K562 (cell line): ENCODE results near the gene PTCRA. TPM values are rescaled to one million over a fixed set of nuclear protein-coding genes. Genes with fewer than 3 reads are reported as not detected.
A peak's percentile ranks its signal among the peaks of the same experiment; 100 is the strongest.

Source experiments
- BRF1 ChIP-seq: IDR thresholded peaks from 3 replicates; pipeline ENCODE4 v1.6.1; 2011; ENCODE audit warnings: borderline replicate concordance, mild to moderate bottlenecking; ENCODE audit not compliant: insufficient read length; ENCODE audit errors: extremely low read depth
- CEBPB ChIP-seq: fragments of 450-650 bp; IDR thresholded peaks from 2 replicates; pipeline ENCODE4 v1.6.1; 2016; ENCODE audit warnings: missing genetic modification characterization, missing compliant biosample characterization
- CREB1 ChIP-seq, 2 experiments: sonication (generic) in 1 of 2; formaldehyde crosslinking in 1 of 2; IDR thresholded peaks; 2 replicates each; pipeline versions ENCODE4 v1.6.1 to v1.8.0; 2012 to 2022; ENCODE audit warnings: inconsistent platforms in 1 of 2, mild to moderate bottlenecking in 1 of 2, missing genetic modification reagents in 1 of 2, moderate library complexity in 1 of 2
- GATA2 ChIP-seq: sonication (generic); formaldehyde crosslinking; IDR thresholded peaks from 2 replicates; pipeline ENCODE4 v1.4.0; 2020; ENCODE audit warnings: mild to moderate bottlenecking, missing genetic modification reagents
- GTF2E2 ChIP-seq: fragments of 200-800 bp; sonication (Bioruptor generic); IDR thresholded peaks from 2 replicates; pipeline ENCODE4 v1.6.1; 2016; ENCODE audit warnings: missing genetic modification characterization, missing compliant biosample characterization
- MCM2 ChIP-seq: fragments of 450-650 bp; IDR thresholded peaks from 2 replicates; pipeline ENCODE4 v1.6.1; 2017; ENCODE audit warnings: low read depth, mild to moderate bottlenecking
- SIX5 ChIP-seq, 2 experiments: IDR thresholded peaks; 2 replicates each; pipeline ENCODE4 v1.6.1; 2011; ENCODE audit warnings: low read length in 2 of 2, borderline replicate concordance in 1 of 2, low read depth in 1 of 2, mild to moderate bottlenecking in 1 of 2, moderate library complexity in 1 of 2; ENCODE audit not compliant: insufficient read depth in 1 of 2
- STAT5B ChIP-seq: fragments of 250-450 bp; sonication (Bioruptor Pico); IDR thresholded peaks from 2 replicates; pipeline ENCODE4 v1.8.0; 2021; ENCODE audit warnings: mild to moderate bottlenecking, inconsistent platforms
- TAL1 ChIP-seq: fragments of 450-650 bp; IDR thresholded peaks from 2 replicates; pipeline ENCODE4 v1.6.1; 2016; ENCODE audit warnings: mild to moderate bottlenecking
- ZBTB34 ChIP-seq: fragments of 250-450 bp; sonication (Bioruptor Pico); IDR thresholded peaks from 2 replicates; pipeline ENCODE4 v1.8.0; 2021; ENCODE audit warnings: mild to moderate bottlenecking, moderate library complexity
- ZBTB49 ChIP-seq: sonication (generic); formaldehyde crosslinking; IDR thresholded peaks from 2 replicates; pipeline ENCODE4 v1.8.0; 2022; ENCODE audit warnings: missing genetic modification reagents, mild to moderate bottlenecking, borderline replicate concordance
- ZBTB8A ChIP-seq: fragments of 450-650 bp; IDR thresholded peaks from 2 replicates; pipeline ENCODE4 v1.6.1; 2018; ENCODE audit warnings: mild to moderate bottlenecking, moderate library complexity; ENCODE audit not compliant: partially characterized antibody
- ZNF609 ChIP-seq: sonication (generic); formaldehyde crosslinking; IDR thresholded peaks from 2 replicates; pipeline ENCODE4 v1.8.1; 2023; ENCODE audit warnings: missing genetic modification reagents, mild to moderate bottlenecking, borderline replicate concordance
- polyA plus RNA-seq, 8 experiments: library from polyadenylated mRNA; depleted of rRNA in 4 of 8; stranded (reverse) in 5 of 8; unstranded in 3 of 8; fragments of >200 nt; fragmentation: Nextera tagmentation in 2 of 8; fragmentation: Illumina TruSeq in 1 of 8; extraction: Ambion mirVana in 2 of 8; extraction: Trizol in 1 of 8; gene quantifications; 2 replicates each; pipeline versions ENCODE4 v1.2.1 to v1.2.3, GENCODE V29; 2011 to 2014; ENCODE audit warnings: inconsistent platforms in 1 of 8, missing spikeins in 1 of 8
- total RNA-seq, 7 experiments: library from RNA; depleted of rRNA in 6 of 7; stranded (reverse); fragments of >200 nt in 6 of 7; fragmentation: Illumina TruSeq in 2 of 7; extraction: Trizol in 2 of 7; gene quantifications; 2 replicates each; pipeline versions ENCODE4 v1.2.1 to v1.2.3, GENCODE V29; 2011 to 2021; ENCODE audit warnings: low replicate concordance in 1 of 7
- TF ChIP-seq, protein P1 (sequence below): sonication (generic); formaldehyde crosslinking; IDR thresholded peaks from 2 replicates; pipeline ENCODE4 v1.8.0; 2022; ENCODE audit warnings: missing genetic modification reagents, mild to moderate bottlenecking, borderline replicate concordance
- TF ChIP-seq, protein P2 (sequence below): fragments of 250-450 bp; sonication (Bioruptor Pico); IDR thresholded peaks from 2 replicates; pipeline ENCODE4 v1.8.0; 2021; ENCODE audit warnings: borderline replicate concordance, mild to moderate bottlenecking, moderate library complexity; ENCODE audit not compliant: poor library complexity, severe bottlenecking

Gene PTCRA
- total and polyA plus RNA-seq, 9 of the 15 experiments (the other 6 are each of a cell fraction or from before 2014, with no cell fraction given), result 0.21 TPM; not detected in 8

GRCh38 chr6:42879372-42880239, 36.2 kb upstream of the PTCRA start, which contains the start of gene RPL7L1 (continued):
- TF ChIP-seq CREB1 (IDR thresholded peaks at IDR 0.05), result peak; percentile 96
- peak; percentile 94 for TF ChIP-seq CREB1 (CRISPR knock-in tag; IDR thresholded peaks at IDR 0.05)
- no peak for TF ChIP-seq ZBTB49
- TF ChIP-seq BRF1, result no peak
- no peak for TF ChIP-seq ZBTB34 (CRISPR knock-in tag)
- no peak for TF ChIP-seq ZBTB8A
- TF ChIP-seq GATA2 (CRISPR knock-in tag), result no peak; the same call in 1 of the 2 replicates
- peak; percentile 80; the same call in 1 of the 2 replicates for TF ChIP-seq ZNF609 (CRISPR knock-in tag)
- TF ChIP-seq CEBPB (tag), result peak; percentile 49; the same call in 1 of the 2 replicates
- peak; percentile 40 to 50; a peak in 3 of 4 replicates for TF ChIP-seq SIX5 (IDR thresholded peaks at IDR 0.05; ENCODE audit: borderline replicate concordance in 1 of 2, insufficient read depth in 1 of 2, low read depth in 1 of 2, low read length in 2 of 2)
- TF ChIP-seq MCM2, result no peak
- no peak for TF ChIP-seq STAT5B
- TF ChIP-seq TAL1, result peak; percentile 19; the same call in 1 of the 2 replicates
- TF ChIP-seq, protein P1, sequence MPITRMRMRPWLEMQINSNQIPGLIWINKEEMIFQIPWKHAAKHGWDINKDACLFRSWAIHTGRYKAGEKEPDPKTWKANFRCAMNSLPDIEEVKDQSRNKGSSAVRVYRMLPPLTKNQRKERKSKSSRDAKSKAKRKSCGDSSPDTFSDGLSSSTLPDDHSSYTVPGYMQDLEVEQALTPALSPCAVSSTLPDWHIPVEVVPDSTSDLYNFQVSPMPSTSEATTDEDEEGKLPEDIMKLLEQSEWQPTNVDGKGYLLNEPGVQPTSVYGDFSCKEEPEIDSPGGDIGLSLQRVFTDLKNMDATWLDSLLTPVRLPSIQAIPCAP (CRISPR knock-in tag), result no peak
- TF ChIP-seq, protein P2, sequence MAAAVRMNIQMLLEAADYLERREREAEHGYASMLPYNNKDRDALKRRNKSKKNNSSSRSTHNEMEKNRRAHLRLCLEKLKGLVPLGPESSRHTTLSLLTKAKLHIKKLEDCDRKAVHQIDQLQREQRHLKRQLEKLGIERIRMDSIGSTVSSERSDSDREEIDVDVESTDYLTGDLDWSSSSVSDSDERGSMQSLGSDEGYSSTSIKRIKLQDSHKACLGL (CRISPR knock-in tag), result peak; percentile 37
- peak; percentile 98 for TF ChIP-seq GTF2E2 (tag)
